Measurements from ENCODE around the gene NHS.
"Not testable (repeated sequence)": the region's sequence is repeated elsewhere in the genome, so short reads cannot be mapped to it uniquely, and the experiment has no call there.

NHS gene

GRCh38 chrX:17501746-17502145 is 126.7 kb downstream of the NHS start:
- DNase-seq, result no peak

GRCh38 chrX:17506352-17506751 is 131.4 kb downstream of the NHS start:
- not testable (repeated sequence) for DNase-seq

GRCh38 chrX:17511556-17511955 is 136.6 kb downstream of the NHS start:
- DNase-seq, result no peak

- no peak for DNase-seq
Measured at GRCh38 chrX:17519358-17519757, 144.4 kb downstream of the NHS start.

GRCh38 chrX:17520016-17520615 is 145.1 kb downstream of the NHS start:
- no peak for DNase-seq

GRCh38 chrX:17521871-17522693 is 147.1 kb downstream of the NHS start:
- DNase-seq, result no peak

- DNase-seq, result no peak
Measured at GRCh38 chrX:17525266-17525665, 150.3 kb downstream of the NHS start.

GRCh38 chrX:17525762-17526555 is 151.0 kb downstream of the NHS start:
- no peak for DNase-seq

GRCh38 chrX:17527135-17527701 is 152.2 kb downstream of the NHS start:
- no peak for DNase-seq

GRCh38 chrX:17527922-17528321 is 152.9 kb downstream of the NHS start:
- no peak for DNase-seq

GRCh38 chrX:17529151-17529745 is 154.2 kb downstream of the NHS start:
- DNase-seq, result no peak

- DNase-seq, result no peak
Measured at GRCh38 chrX:17531500-17531899, 156.5 kb downstream of the NHS start.

- DNase-seq, result no peak
Measured at GRCh38 chrX:17535229-17535628, 160.2 kb downstream of the NHS start.

- DNase-seq, result peak; percentile 46
Measured at GRCh38 chrX:17537723-17538243, 162.8 kb downstream of the NHS start.

GRCh38 chrX:17542123-17542522 is 167.1 kb downstream of the NHS start:
- no peak for DNase-seq

GRCh38 chrX:17544821-17545220 is 169.8 kb downstream of the NHS start:
- no peak for DNase-seq

GRCh38 chrX:17546356-17546755 is 171.4 kb downstream of the NHS start:
- no peak for DNase-seq

- DNase-seq, result no peak
Measured at GRCh38 chrX:17547658-17548057, 172.7 kb downstream of the NHS start.

- peak; percentile 57 for DNase-seq
Measured at GRCh38 chrX:17549107-17549651, 174.2 kb downstream of the NHS start.

- no peak for DNase-seq
Measured at GRCh38 chrX:17550011-17550410, 175.0 kb downstream of the NHS start.

- no peak for DNase-seq
Measured at GRCh38 chrX:17552044-17552650, 177.1 kb downstream of the NHS start.

- no peak for DNase-seq
Measured at GRCh38 chrX:17553469-17553868, 178.5 kb downstream of the NHS start.
